ENCODE results near the gene TH. TPM values are rescaled to one million over a fixed set of nuclear protein-coding genes. Genes with fewer than 3 reads are reported as not detected.

The TH gene
- total RNA-seq, 2 donors from 2014 or later = not detected

GRCh38 chr11:2214527-2215229 is 43.1 kb upstream of the TH start:
- DNase-seq (ENCODE audit: low spot score) (no peak), ATAC-seq (ENCODE audit: insufficient number of reproducible peaks, low FRiP score, low read depth) (no peak)
- TF ChIP-seq CTCF (IDR thresholded peaks at IDR 0.05) = no peak

GRCh38 chr11:2213890-2214526 is 42.4 kb upstream of the TH start:
- TF ChIP-seq CTCF (IDR thresholded peaks at IDR 0.05) = no peak
- Histone ChIP-seq H3K27me3 (replicated peaks; ENCODE audit: insufficient read depth) (no peaks in the 10 kb centered on the region), H3K27ac (no peak overlapping the region), H3K36me3 (no peaks in the 10 kb centered on the region), H3K9me3 (no peaks in the 10 kb centered on the region), H3K4me3 (no peak overlapping the region), H3K4me1 (ENCODE audit: control insufficient read depth in 1 of 2, low read depth in 2 of 2) (no peaks in the 10 kb centered on the region)
- ATAC-seq (ENCODE audit: insufficient number of reproducible peaks, low FRiP score, low read depth) (no peak), DNase-seq (ENCODE audit: low spot score) (no peak)

More at GRCh38 chr11:2214527-2215229, 43.1 kb upstream of the TH start:
- no peaks in the 10 kb centered on the region for H3K27me3 ChIP-seq (replicated peaks; ENCODE audit: insufficient read depth)
- H3K36me3 ChIP-seq = no peaks in the 10 kb centered on the region
- H3K9me3 ChIP-seq = no peaks in the 10 kb centered on the region
- no peaks in the 10 kb centered on the region for H3K4me1 ChIP-seq (ENCODE audit: control insufficient read depth in 1 of 2, low read depth in 2 of 2)
- H3K27ac ChIP-seq = no peak overlapping the region
- H3K4me3 ChIP-seq = no peak overlapping the region

GRCh38 chr11:2213384-2213842 is 41.8 kb upstream of the TH start:
- no peaks in the 10 kb centered on the region for H3K9me3 ChIP-seq
- no peak for ATAC-seq (ENCODE audit: insufficient number of reproducible peaks, low FRiP score, low read depth)
- no peak overlapping the region for H3K27ac ChIP-seq
- H3K4me1 ChIP-seq (ENCODE audit: control insufficient read depth in 1 of 2, low read depth in 2 of 2) = no peaks in the 10 kb centered on the region
- H3K4me3 ChIP-seq = no peak overlapping the region
- DNase-seq (ENCODE audit: low spot score) = no peak
- no peaks in the 10 kb centered on the region for H3K36me3 ChIP-seq
- no peaks in the 10 kb centered on the region for H3K27me3 ChIP-seq (replicated peaks; ENCODE audit: insufficient read depth)
- no peak for TF ChIP-seq CTCF (IDR thresholded peaks at IDR 0.05)

GRCh38 chr11:2212411-2213251 is 41.0 kb upstream of the TH start:
- no peaks in the 10 kb centered on the region for H3K27me3 ChIP-seq (replicated peaks; ENCODE audit: insufficient read depth)
- no peak for ATAC-seq (ENCODE audit: insufficient number of reproducible peaks, low FRiP score, low read depth)
- no peak for TF ChIP-seq CTCF (IDR thresholded peaks at IDR 0.05)
- no peak overlapping the region for H3K27ac ChIP-seq
- H3K36me3 ChIP-seq = no peaks in the 10 kb centered on the region
- H3K4me1 ChIP-seq (ENCODE audit: control insufficient read depth in 1 of 2, low read depth in 2 of 2) = no peaks in the 10 kb centered on the region
- no peak for DNase-seq (ENCODE audit: low spot score)
- H3K4me3 ChIP-seq = no peak overlapping the region
- H3K9me3 ChIP-seq = no peaks in the 10 kb centered on the region

All from thoracic aorta (tissue), 2 donors.